HepG2 (cell line): Measurements from ENCODE around the gene PSD4. TPM values are rescaled to one million over a fixed set of nuclear protein-coding genes. Genes with fewer than 3 reads are reported as not detected.
A peak's percentile ranks its signal among the peaks of the same experiment; 100 is the strongest.

Experiments used
- ARID5B ChIP-seq: IDR thresholded peaks from 2 replicates; pipeline ENCODE4 v1.4.0; 2020; ENCODE audit warnings: mild to moderate bottlenecking, missing genetic modification reagents
- CREM ChIP-seq, 2 experiments: sonication (generic) in 1 of 2; formaldehyde crosslinking in 1 of 2; IDR thresholded peaks; 2 replicates each; pipeline versions ENCODE4 v1.4.0 to v1.6.1; 2016 to 2020; ENCODE audit warnings: antibody characterized with exemption in 1 of 2, mild to moderate bottlenecking in 1 of 2, missing genetic modification reagents in 1 of 2
- DZIP1 ChIP-seq: sonication (generic); formaldehyde crosslinking; IDR thresholded peaks from 2 replicates; pipeline ENCODE4 v1.5.0; 2020; ENCODE audit warnings: mild to moderate bottlenecking, missing genetic modification reagents
- EHMT2 ChIP-seq: fragments of 200-600 bp; sonication (generic); IDR thresholded peaks from 2 replicates; pipeline ENCODE4 v1.7.0; 2017; ENCODE audit warnings: antibody characterized with exemption, low read depth, low read length, borderline replicate concordance
- FOXK1 ChIP-seq: sonication (generic); formaldehyde crosslinking; IDR thresholded peaks from 2 replicates; pipeline ENCODE4 v1.4.0; 2020; ENCODE audit warnings: low read depth, missing genetic modification reagents, borderline replicate concordance
- RBAK ChIP-seq: sonication (generic); formaldehyde crosslinking; IDR thresholded peaks from 2 replicates; pipeline ENCODE4 v1.5.1; 2020; ENCODE audit warnings: mild to moderate bottlenecking, missing genetic modification reagents
- RXRA ChIP-seq: sonication (generic); formaldehyde crosslinking; IDR thresholded peaks from 2 replicates; pipeline ENCODE4 v1.5.1; 2020; ENCODE audit warnings: missing genetic modification reagents
- SMAD1 ChIP-seq: sonication (generic); formaldehyde crosslinking; IDR thresholded peaks from 2 replicates; pipeline ENCODE4 v1.4.0; 2020; ENCODE audit warnings: missing genetic modification reagents, low read depth, mild to moderate bottlenecking, borderline replicate concordance
- SNAI1 ChIP-seq: sonication (generic); formaldehyde crosslinking; IDR thresholded peaks from 2 replicates; pipeline ENCODE4 v1.5.0; 2020; ENCODE audit warnings: mild to moderate bottlenecking, missing genetic modification reagents, borderline replicate concordance
- STAT6 ChIP-seq: sonication (generic); formaldehyde crosslinking; IDR thresholded peaks from 2 replicates; pipeline ENCODE4 v1.4.0; 2020; ENCODE audit warnings: missing genetic modification reagents, mild to moderate bottlenecking, borderline replicate concordance
- ZBTB3 ChIP-seq: sonication (generic); formaldehyde crosslinking; IDR thresholded peaks from 2 replicates; pipeline ENCODE4 v1.4.0; 2020; ENCODE audit warnings: low read depth, mild to moderate bottlenecking, moderate library complexity, missing genetic modification reagents, borderline replicate concordance
- ZBTB34 ChIP-seq: sonication (generic); formaldehyde crosslinking; IDR thresholded peaks from 2 replicates; pipeline ENCODE4 v1.8.0; 2022; ENCODE audit warnings: mild to moderate bottlenecking, missing genetic modification reagents
- ZFP36L1 ChIP-seq: sonication (generic); formaldehyde crosslinking; IDR thresholded peaks from 2 replicates; pipeline ENCODE4 v1.8.0; 2022; ENCODE audit warnings: mild to moderate bottlenecking, missing genetic modification reagents, moderate library complexity
- ZNF567 ChIP-seq: sonication (generic); formaldehyde crosslinking; IDR thresholded peaks from 2 replicates; pipeline ENCODE4 v1.8.1; 2023; ENCODE audit warnings: mild to moderate bottlenecking, missing genetic modification reagents, borderline replicate concordance
- ZNF720 ChIP-seq: sonication (generic); formaldehyde crosslinking; IDR thresholded peaks from 2 replicates; pipeline ENCODE4 v1.4.0; 2020; ENCODE audit warnings: missing genetic modification reagents
- ZSCAN9 ChIP-seq: IDR thresholded peaks from 2 replicates; pipeline ENCODE4 v1.6.1; 2016; ENCODE audit warnings: borderline replicate concordance
- polyA plus RNA-seq, 8 experiments: library from polyadenylated mRNA; depleted of rRNA in 3 of 8; stranded (reverse) in 7 of 8; unstranded in 1 of 8; fragments of >200 nt; fragmentation: Illumina TruSeq in 4 of 8; extraction: Trizol in 4 of 8; gene quantifications; 2 replicates each; pipeline versions ENCODE4 v1.2.1 to v1.2.3, GENCODE V29; 2011 to 2016; ENCODE audit warnings: low read depth in 4 of 8, missing spikeins in 1 of 8, mixed read lengths in 1 of 8; ENCODE audit not compliant: insufficient read depth in 1 of 8
- total RNA-seq, 5 experiments: library from RNA; depleted of rRNA; stranded (reverse); fragments of >200 nt; fragmentation: Illumina TruSeq; extraction: Trizol; gene quantifications; 2 replicates each; pipeline ENCODE4 v1.2.3, GENCODE V29; 2016; ENCODE audit warnings: low read depth in 1 of 5

Gene PSD4
- total and polyA plus RNA-seq, 2 of the 13 experiments (the other 11 are each of a cell fraction or from before 2014, with no cell fraction given) = 5.8 to 9.4 TPM

GRCh38 chr2:113166187-113166645 is 7.6 kb upstream of the PSD4 start (continued):
- TF ChIP-seq ARID5B (CRISPR knock-in tag) (peak; percentile 77), SMAD1 (no peak), RBAK (CRISPR knock-in tag) (no peak), DZIP1 (CRISPR knock-in tag) (no peak), EHMT2 (0 out of 2 replicates have a peak, but pooled peaks have one; percentile 58), RXRA (CRISPR knock-in tag) (no peak), ZNF567 (CRISPR knock-in tag) (no peak), FOXK1 (0 out of 2 replicates have a peak, but pooled peaks have one; percentile 35), CREM (IDR thresholded peaks at IDR 0.05) (peak; percentile 54), CREM (CRISPR knock-in tag; IDR thresholded peaks at IDR 0.05) (no peak), ZBTB34 (CRISPR knock-in tag) (0 out of 2 replicates have a peak, but pooled peaks have one; percentile 17), ZNF720 (CRISPR knock-in tag) (no peak), ZBTB3 (CRISPR knock-in tag) (no peak), ZFP36L1 (CRISPR knock-in tag) (no peak), ZSCAN9 (CRISPR knock-in tag) (no peak), STAT6 (CRISPR knock-in tag) (0 out of 2 replicates have a peak, but pooled peaks have one; percentile 33), SNAI1 (CRISPR knock-in tag) (no peak)
